Parathyroid adenoma (tissue), 2 donors: ENCODE data around the gene FCGR2B.
"Not testable (repeated sequence)": the region's sequence is repeated elsewhere in the genome, so short reads cannot be mapped to it uniquely, and the experiment has no call there.

Source experiments
- H2AFZ ChIP-seq: fragments of 300-600 bp; sonication (generic); one replicate; pipeline ENCODE4 v1.7.0; 2017; ENCODE audit warnings: antibody characterized with exemption, mild to moderate bottlenecking
- H3K27ac ChIP-seq: fragments of 300-600 bp; sonication (generic); one replicate; pipeline ENCODE4 v1.7.0; 2017
- H3K27me3 ChIP-seq: fragments of 300-600 bp; sonication (generic); one replicate; pipeline ENCODE4 v1.7.0; 2017; ENCODE audit warnings: low read length; ENCODE audit not compliant: control insufficient read depth, insufficient read depth
- H3K36me3 ChIP-seq: fragments of 300-600 bp; sonication (generic); one replicate; pipeline ENCODE4 v1.7.0; 2017; ENCODE audit warnings: low read length; ENCODE audit not compliant: control insufficient read depth, insufficient read depth
- H3K4me1 ChIP-seq: fragments of 300-600 bp; sonication (generic); one replicate; pipeline ENCODE4 v1.7.0; 2017; ENCODE audit warnings: control low read depth
- H3K4me2 ChIP-seq: fragments of 300-600 bp; sonication (generic); one replicate; pipeline ENCODE4 v1.7.0; 2017; ENCODE audit warnings: low read length
- H3K4me3 ChIP-seq: fragments of 300-600 bp; sonication (generic); one replicate; pipeline ENCODE4 v1.7.0; 2017; ENCODE audit warnings: low read depth, low read length
- H3K79me2 ChIP-seq: fragments of 300-600 bp; sonication (generic); one replicate; pipeline ENCODE4 v1.7.0; 2017; ENCODE audit warnings: control low read depth
- H3K9ac ChIP-seq: fragments of 300-600 bp; sonication (generic); one replicate; pipeline ENCODE4 v1.7.0; 2017; ENCODE audit warnings: mild to moderate bottlenecking
- H3K9me3 ChIP-seq: fragments of 300-600 bp; sonication (generic); one replicate; pipeline ENCODE4 v1.7.0; 2017; ENCODE audit warnings: low read length; ENCODE audit not compliant: control insufficient read depth
- TF ChIP-seq, protein P1 (sequence below): fragments of 300-600 bp; sonication (generic); IDR thresholded peaks from one replicate; pipeline ENCODE4 v1.7.0; 2017; ENCODE audit warnings: antibody characterized with exemption, mild to moderate bottlenecking
- donor health status: primary hyperparathyroidism.

Gene FCGR2B

DNA sequence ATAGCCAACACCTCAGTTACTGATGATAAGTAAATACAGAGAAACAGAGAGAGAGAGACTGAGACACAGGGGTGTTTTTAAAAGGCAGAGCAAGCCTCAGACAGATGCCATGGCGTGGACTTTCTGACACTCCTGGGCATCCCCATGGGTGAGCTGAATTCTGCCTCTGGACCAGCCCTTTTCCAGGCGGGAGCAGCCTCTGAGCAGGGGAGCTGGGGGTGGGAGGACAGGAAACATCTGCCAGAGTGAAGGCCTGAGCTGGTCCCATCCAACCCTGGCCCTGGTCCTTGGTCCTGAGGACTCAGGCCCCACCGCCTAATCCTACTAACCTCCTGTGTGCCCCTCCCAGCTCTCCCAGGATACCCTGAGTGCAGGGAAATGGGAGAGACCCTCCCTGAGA, 12.0 kb downstream of the FCGR2B start:
- not testable (repeated sequence) for H3K36me3 ChIP-seq, H3K27me3 ChIP-seq, H3K4me1 ChIP-seq, H3K9ac ChIP-seq, H3K9me3 ChIP-seq, H3K27ac ChIP-seq, H2AFZ ChIP-seq, H3K4me2 ChIP-seq, H3K79me2 ChIP-seq, H3K4me3 ChIP-seq

DNA sequence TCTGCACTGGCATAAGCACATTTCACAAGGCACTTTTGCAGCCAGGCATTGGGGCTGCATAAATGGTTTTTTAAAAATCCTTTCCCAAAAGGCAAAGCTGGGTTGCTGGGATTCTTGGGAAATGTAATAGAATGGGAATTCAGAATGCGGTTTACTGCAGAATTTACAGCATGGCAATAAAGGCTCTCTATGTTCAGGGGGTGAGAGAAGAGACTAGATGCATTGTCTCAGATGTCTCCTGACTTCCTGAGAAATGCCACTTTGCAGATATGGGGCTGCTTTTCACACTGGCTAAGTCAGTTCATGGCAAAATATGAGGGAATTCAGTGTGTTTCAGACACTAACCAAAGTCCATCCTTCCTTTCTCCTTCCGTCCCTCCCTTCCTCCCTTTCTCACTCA, 13.5 kb downstream of the FCGR2B start:
- Histone ChIP-seq H3K36me3 (no peaks in the 10 kb centered on the region), H3K4me3 (no peak overlapping the region), H3K79me2 (no peaks in the 10 kb centered on the region), H3K27ac (no peak overlapping the region), H3K27me3 (no peaks in the 10 kb centered on the region), H2AFZ (no peak overlapping the region), H3K4me1 (no peaks in the 10 kb centered on the region), H3K9ac (no peak overlapping the region), H3K9me3 (no peaks in the 10 kb centered on the region), H3K4me2 (no peak overlapping the region)
- TF ChIP-seq, protein P1, sequence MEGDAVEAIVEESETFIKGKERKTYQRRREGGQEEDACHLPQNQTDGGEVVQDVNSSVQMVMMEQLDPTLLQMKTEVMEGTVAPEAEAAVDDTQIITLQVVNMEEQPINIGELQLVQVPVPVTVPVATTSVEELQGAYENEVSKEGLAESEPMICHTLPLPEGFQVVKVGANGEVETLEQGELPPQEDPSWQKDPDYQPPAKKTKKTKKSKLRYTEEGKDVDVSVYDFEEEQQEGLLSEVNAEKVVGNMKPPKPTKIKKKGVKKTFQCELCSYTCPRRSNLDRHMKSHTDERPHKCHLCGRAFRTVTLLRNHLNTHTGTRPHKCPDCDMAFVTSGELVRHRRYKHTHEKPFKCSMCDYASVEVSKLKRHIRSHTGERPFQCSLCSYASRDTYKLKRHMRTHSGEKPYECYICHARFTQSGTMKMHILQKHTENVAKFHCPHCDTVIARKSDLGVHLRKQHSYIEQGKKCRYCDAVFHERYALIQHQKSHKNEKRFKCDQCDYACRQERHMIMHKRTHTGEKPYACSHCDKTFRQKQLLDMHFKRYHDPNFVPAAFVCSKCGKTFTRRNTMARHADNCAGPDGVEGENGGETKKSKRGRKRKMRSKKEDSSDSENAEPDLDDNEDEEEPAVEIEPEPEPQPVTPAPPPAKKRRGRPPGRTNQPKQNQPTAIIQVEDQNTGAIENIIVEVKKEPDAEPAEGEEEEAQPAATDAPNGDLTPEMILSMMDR: no peak

DNA sequence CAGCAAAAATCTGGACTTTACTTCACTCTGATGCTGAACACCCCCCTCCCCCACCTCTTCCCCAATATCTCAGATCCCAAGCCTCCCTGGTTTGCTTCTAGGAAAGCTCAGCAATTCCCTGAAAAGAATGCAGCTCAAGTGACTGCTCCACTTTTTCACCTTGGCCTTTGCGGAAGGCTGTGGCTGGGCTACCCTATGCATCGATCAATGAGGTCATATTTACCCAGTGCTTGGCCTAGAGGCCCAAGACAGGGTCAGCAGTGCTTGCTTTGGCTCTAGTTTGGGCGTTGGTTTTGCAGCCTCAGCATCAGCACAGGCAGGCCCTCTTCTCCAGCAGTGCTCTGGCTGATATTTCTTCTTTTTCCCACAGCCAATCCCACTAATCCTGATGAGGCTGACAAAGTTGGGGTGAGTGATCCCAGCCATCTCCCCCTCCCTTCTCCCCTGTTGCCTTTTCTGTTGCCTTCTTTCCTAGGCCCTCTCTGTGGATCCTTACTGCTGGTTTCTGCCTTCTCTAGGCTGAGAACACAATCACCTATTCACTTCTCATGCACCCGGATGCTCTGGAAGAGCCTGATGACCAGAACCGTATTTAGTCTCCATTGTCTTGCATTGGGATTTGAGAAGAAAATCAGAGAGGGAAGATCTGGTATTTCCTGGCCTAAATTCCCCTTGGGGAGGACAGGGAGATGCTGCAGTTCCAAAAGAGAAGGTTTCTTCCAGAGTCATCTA, 14.2 kb downstream of the FCGR2B start:
- no peak overlapping the region for H3K9ac ChIP-seq

DNA sequence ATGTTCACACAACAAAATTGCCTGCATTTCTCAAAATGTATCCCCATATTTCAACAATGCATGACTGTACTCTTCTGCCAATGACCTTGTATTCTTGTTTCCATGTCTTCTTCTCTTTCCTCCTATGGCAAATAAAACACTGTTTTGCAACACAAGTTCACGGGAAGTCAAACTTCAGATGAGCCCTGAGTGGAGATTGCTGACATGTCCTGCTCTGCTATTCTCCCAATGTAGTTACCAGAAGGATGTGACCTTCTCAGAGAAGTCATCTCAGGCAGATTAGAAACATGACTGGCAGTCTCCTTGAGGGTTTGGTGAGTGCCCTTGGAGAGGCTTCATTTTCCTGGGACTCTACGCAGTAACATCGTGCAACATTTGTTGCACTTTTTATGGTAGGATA, 15.6 kb downstream of the FCGR2B start:
- no peak overlapping the region for H3K4me2 ChIP-seq
- no peak overlapping the region for H2AFZ ChIP-seq
- no peaks in the 10 kb centered on the region for H3K9me3 ChIP-seq

More for the DNA sequence above, 14.2 kb downstream of the FCGR2B start:
- Histone ChIP-seq H3K4me1 (no peaks in the 10 kb centered on the region), H3K36me3 (no peaks in the 10 kb centered on the region), H3K27me3 (no peaks in the 10 kb centered on the region), H3K79me2 (no peaks in the 10 kb centered on the region), H3K27ac (no peak overlapping the region), H2AFZ (no peak overlapping the region), H3K9me3 (no peaks in the 10 kb centered on the region), H3K4me2 (no peak overlapping the region), H3K4me3 (no peak overlapping the region)
- TF ChIP-seq, protein P1: no peak

DNA sequence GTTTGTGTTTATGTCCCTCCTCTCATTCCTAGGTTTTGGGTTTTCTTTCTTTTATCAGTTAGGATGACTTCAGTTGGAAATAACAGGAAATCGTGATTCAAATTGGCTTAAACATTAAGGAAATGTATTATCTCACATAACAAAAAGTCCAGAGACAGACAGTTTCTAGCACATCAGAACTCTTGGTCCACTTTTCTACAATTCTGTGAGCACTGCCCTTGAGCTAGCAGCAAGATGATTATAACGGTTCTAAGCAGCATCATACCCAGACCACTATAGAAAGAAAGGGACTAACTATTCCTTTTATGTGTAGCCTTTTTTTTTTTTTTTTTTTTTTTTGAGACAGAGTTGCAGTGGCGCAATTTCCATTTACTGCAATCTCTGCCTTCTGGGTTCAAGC, 18.9 kb downstream of the FCGR2B start:
- H3K79me2 ChIP-seq: no peaks in the 10 kb centered on the region
- no peak overlapping the region for H3K9ac ChIP-seq
- H3K4me3 ChIP-seq: no peak overlapping the region
- no peak overlapping the region for H2AFZ ChIP-seq
- H3K4me2 ChIP-seq: no peak overlapping the region
- no peaks in the 10 kb centered on the region for H3K9me3 ChIP-seq
- no peak overlapping the region for H3K27ac ChIP-seq
- H3K27me3 ChIP-seq: no peaks in the 10 kb centered on the region
- H3K4me1 ChIP-seq: no peaks in the 10 kb centered on the region
- TF ChIP-seq, protein P1: no peak
- no peaks in the 10 kb centered on the region for H3K36me3 ChIP-seq

More for the DNA sequence above, 15.6 kb downstream of the FCGR2B start:
- Histone ChIP-seq H3K36me3 (no peaks in the 10 kb centered on the region), H3K4me1 (no peaks in the 10 kb centered on the region), H3K27me3 (no peaks in the 10 kb centered on the region), H3K27ac (no peak overlapping the region), H3K9ac (no peak overlapping the region), H3K79me2 (no peaks in the 10 kb centered on the region), H3K4me3 (no peak overlapping the region)
- TF ChIP-seq, protein P1: no peak
